WTC11 (cell line): ENCODE measurements around the gene TEAD1.

Experiments
- CTCF ChIP-seq: fragments of 200-600 bp; IDR thresholded peaks from 2 replicates; pipeline ENCODE4 v1.8.0; 2022; ENCODE audit warnings: antibody characterized with exemption
- FOXP1 ChIP-seq: sonication (generic); formaldehyde crosslinking; IDR thresholded peaks from 2 replicates; pipeline ENCODE4 v1.8.0; 2022; ENCODE audit warnings: missing genetic modification reagents, mild to moderate bottlenecking, moderate library complexity, borderline replicate concordance
- GABPB1 ChIP-seq: sonication (generic); formaldehyde crosslinking; IDR thresholded peaks from 2 replicates; pipeline ENCODE4 v1.8.1; 2023; ENCODE audit warnings: mild to moderate bottlenecking, missing genetic modification reagents
- PRDM15 ChIP-seq: sonication (generic); formaldehyde crosslinking; IDR thresholded peaks from 2 replicates; pipeline ENCODE4 v1.8.0; 2022; ENCODE audit warnings: missing genetic modification reagents

DNA sequence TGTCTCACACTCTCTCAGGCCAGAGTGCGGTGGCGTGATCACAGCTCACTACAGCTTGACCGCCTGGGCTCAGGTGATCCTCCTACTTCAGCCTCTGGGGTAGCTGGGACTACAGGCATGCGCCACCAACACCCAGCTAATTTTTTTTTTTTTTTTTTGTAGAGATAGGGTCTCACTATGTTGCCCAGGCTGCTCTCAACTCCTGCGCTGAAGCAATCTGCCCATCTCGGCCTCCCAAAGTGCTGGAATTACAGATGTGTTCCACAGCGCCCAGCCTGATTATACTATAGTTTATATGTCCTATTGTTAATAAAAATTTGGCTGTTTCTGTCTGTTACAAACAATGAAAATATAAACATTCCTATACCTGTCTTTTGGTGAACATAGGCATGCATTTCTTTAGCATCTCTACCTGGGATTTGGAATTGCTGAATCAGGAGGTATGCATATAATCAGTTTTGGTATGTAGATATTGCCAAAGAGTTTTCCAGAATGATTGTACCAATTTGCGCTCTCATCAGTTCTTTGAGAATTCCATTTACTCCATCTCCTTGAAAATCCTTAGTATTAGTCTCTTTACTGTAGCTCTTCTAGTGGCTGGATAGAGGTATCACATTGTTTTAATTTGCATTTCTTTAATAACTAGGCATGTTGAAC, 78.8 kb downstream of the TEAD1 start:
- no peak for TF ChIP-seq GABPB1
- TF ChIP-seq CTCF = no peak
- TF ChIP-seq PRDM15 = no peak
- no peak for TF ChIP-seq FOXP1
